HL-60 (cell line): ENCODE results near the gene ZMIZ1.
A peak's percentile ranks its signal among the peaks of the same experiment; 100 is the strongest.

Experiments used
- DNase-seq, 2 experiments: peaks; one replicate each; pipeline ENCODE4 v3.0.0-alpha.2; 2010 to 2020; ENCODE audit warnings: low read depth in 1 of 2, low spot score in 1 of 2
- H3K27ac ChIP-seq: fragments of 250-450 bp; sonication (Bioruptor Pico); replicated peaks from 2 replicates; pipeline ENCODE4 v1.5.1; 2020; ENCODE audit warnings: mild to moderate bottlenecking, moderate library complexity
- H3K27me3 ChIP-seq: fragments of 250-450 bp; sonication (Bioruptor Pico); 2 replicates; pipeline ENCODE4 v1.5.1; 2021; ENCODE audit warnings: mild to moderate bottlenecking, moderate library complexity; ENCODE audit not compliant: insufficient read depth, poor library complexity, severe bottlenecking
- H3K4me3 ChIP-seq: replicated peaks from 2 replicates; pipeline ENCODE4 v1.5.1; 2011; ENCODE audit warnings: mild to moderate bottlenecking, control low read depth, low read length; ENCODE audit not compliant: insufficient read depth
- GABPA ChIP-seq: IDR thresholded peaks from 2 replicates; pipeline ENCODE4 v1.6.1; 2012; ENCODE audit warnings: low read depth
- POLR2AphosphoS5 ChIP-seq: IDR thresholded peaks from 2 replicates; pipeline ENCODE4 v1.6.1; 2012; ENCODE audit warnings: low read depth
- SPI1 ChIP-seq: IDR thresholded peaks from 2 replicates; pipeline ENCODE4 v1.6.1; 2012; ENCODE audit warnings: low read depth, mild to moderate bottlenecking, borderline replicate concordance
- TF ChIP-seq, protein P1 (sequence below): IDR thresholded peaks from 2 replicates; pipeline ENCODE4 v1.6.1; 2012; ENCODE audit warnings: low read depth; ENCODE audit not compliant: insufficient replicate concordance
- TF ChIP-seq, protein P2 (sequence below): IDR thresholded peaks from one replicate; pipeline ENCODE4 v1.5.1; 2011; ENCODE audit warnings: low read length, control low read depth, inconsistent platforms; ENCODE audit not compliant: insufficient read depth

Gene ZMIZ1

DNA sequence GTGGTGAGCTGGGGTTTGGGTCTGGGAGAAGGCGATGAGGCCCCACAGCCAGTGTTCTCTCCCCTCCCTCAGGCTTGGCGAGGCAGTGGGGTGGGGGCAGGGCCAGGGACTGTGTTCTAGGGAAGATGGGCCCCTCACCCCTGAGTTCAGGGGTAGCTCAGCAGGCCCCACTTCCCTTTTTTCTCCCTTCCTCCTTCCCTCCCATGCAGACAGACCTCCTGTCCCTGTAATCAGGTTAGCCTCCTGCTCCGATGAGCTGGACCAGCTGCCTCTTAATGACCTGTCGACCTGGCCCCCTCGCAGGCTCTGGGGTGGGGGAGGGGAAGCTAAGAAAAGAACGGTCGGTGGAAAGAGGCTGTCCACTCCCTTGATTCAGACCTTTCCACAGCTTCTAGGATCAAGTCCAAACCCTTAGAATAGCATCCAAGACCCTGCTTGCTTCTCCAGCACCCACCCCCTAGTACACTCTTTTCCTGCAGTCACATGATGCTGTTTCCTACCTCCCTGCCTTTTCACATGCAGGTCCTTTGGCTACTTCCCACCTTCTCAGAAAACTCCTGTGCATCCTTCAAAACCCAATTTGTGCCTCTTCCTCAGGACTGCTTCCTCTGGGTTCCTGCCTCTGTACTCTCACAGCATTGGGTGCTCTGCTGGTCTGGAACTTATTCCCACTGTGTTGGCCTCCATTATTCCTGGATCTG lies 64.1 kb downstream of the ZMIZ1 start:
- peak overlapping the region; percentile 82 for H3K27ac ChIP-seq
- DNase-seq = peak in 1 of 2 experiments; percentile 91
- H3K4me3 ChIP-seq = no peak overlapping the region
- no peaks in the 10 kb centered on the region for H3K27me3 ChIP-seq
- TF ChIP-seq POLR2AphosphoS5 (peak; percentile 30; the same call in 1 of the 2 replicates), SPI1 (peak; percentile 99), GABPA (no peak)
- TF ChIP-seq, protein P1, sequence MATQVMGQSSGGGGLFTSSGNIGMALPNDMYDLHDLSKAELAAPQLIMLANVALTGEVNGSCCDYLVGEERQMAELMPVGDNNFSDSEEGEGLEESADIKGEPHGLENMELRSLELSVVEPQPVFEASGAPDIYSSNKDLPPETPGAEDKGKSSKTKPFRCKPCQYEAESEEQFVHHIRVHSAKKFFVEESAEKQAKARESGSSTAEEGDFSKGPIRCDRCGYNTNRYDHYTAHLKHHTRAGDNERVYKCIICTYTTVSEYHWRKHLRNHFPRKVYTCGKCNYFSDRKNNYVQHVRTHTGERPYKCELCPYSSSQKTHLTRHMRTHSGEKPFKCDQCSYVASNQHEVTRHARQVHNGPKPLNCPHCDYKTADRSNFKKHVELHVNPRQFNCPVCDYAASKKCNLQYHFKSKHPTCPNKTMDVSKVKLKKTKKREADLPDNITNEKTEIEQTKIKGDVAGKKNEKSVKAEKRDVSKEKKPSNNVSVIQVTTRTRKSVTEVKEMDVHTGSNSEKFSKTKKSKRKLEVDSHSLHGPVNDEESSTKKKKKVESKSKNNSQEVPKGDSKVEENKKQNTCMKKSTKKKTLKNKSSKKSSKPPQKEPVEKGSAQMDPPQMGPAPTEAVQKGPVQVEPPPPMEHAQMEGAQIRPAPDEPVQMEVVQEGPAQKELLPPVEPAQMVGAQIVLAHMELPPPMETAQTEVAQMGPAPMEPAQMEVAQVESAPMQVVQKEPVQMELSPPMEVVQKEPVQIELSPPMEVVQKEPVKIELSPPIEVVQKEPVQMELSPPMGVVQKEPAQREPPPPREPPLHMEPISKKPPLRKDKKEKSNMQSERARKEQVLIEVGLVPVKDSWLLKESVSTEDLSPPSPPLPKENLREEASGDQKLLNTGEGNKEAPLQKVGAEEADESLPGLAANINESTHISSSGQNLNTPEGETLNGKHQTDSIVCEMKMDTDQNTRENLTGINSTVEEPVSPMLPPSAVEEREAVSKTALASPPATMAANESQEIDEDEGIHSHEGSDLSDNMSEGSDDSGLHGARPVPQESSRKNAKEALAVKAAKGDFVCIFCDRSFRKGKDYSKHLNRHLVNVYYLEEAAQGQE = no peak
- TF ChIP-seq, protein P2, sequence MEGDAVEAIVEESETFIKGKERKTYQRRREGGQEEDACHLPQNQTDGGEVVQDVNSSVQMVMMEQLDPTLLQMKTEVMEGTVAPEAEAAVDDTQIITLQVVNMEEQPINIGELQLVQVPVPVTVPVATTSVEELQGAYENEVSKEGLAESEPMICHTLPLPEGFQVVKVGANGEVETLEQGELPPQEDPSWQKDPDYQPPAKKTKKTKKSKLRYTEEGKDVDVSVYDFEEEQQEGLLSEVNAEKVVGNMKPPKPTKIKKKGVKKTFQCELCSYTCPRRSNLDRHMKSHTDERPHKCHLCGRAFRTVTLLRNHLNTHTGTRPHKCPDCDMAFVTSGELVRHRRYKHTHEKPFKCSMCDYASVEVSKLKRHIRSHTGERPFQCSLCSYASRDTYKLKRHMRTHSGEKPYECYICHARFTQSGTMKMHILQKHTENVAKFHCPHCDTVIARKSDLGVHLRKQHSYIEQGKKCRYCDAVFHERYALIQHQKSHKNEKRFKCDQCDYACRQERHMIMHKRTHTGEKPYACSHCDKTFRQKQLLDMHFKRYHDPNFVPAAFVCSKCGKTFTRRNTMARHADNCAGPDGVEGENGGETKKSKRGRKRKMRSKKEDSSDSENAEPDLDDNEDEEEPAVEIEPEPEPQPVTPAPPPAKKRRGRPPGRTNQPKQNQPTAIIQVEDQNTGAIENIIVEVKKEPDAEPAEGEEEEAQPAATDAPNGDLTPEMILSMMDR = no peak

GRCh38 chr10:79133416-79133815 lies 64.7 kb downstream of the ZMIZ1 start:
- Histone ChIP-seq H3K27ac (peak overlapping the region; percentile 82), H3K27me3 (no peaks in the 10 kb centered on the region)

DNA sequence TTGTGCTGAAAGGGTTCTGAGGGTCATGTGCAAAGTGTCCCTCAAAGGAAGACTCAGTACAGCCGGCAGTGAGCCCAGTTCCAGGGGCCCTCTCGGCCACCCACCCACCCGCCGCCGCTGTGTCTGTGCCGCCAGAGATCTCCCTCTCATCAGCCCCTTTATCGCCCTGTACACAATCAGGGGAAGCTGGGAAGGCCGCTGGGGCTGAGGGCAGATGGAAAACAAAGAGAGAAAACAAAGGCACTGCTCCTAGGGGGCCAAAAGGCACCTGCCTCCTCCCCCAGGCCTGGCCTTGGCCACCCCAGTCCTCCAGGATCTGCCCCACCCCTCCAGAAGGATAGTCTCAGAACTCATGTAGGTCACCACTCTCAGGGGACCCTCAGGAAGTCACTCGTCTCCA lies 67.0 kb downstream of the ZMIZ1 start:
- no peaks in the 10 kb centered on the region for H3K27me3 ChIP-seq
- H3K27ac ChIP-seq = peak overlapping the region; percentile 77
- TF ChIP-seq, protein P2 = no peak
- no peak for TF ChIP-seq GABPA
- TF ChIP-seq, protein P1 = no peak
- TF ChIP-seq POLR2AphosphoS5 = no peak
- no peak for TF ChIP-seq SPI1
- DNase-seq = no peak
- H3K4me3 ChIP-seq = no peak overlapping the region

More at GRCh38 chr10:79133416-79133815, 64.7 kb downstream of the ZMIZ1 start:
- H3K4me3 ChIP-seq = no peak overlapping the region
- TF ChIP-seq SPI1 (no peak), POLR2AphosphoS5 (no peak), GABPA (no peak)
- TF ChIP-seq, protein P2 = no peak
- TF ChIP-seq, protein P1 = no peak
- no peak for DNase-seq
